ENCODE results near the gene NF1.

GRCh38 chr17:31404028-31404949, 309.5 kb downstream of the NF1 start:
- TF ChIP-seq CTCF (IDR thresholded peaks at IDR 0.05) (no peak), POLR2A (IDR thresholded peaks at IDR 0.05) (no peak)

All from testis (tissue), 2 donors.